ENCODE measurements around the gene MICAL3.

MICAL3 gene

GRCh38 chr22:17787241-17787640 is 237.1 kb downstream of the MICAL3 start:
- TF ChIP-seq SIN3A (IDR thresholded peaks at IDR 0.05; ENCODE audit: borderline replicate concordance, insufficient read depth, low read length): no peak

DNA sequence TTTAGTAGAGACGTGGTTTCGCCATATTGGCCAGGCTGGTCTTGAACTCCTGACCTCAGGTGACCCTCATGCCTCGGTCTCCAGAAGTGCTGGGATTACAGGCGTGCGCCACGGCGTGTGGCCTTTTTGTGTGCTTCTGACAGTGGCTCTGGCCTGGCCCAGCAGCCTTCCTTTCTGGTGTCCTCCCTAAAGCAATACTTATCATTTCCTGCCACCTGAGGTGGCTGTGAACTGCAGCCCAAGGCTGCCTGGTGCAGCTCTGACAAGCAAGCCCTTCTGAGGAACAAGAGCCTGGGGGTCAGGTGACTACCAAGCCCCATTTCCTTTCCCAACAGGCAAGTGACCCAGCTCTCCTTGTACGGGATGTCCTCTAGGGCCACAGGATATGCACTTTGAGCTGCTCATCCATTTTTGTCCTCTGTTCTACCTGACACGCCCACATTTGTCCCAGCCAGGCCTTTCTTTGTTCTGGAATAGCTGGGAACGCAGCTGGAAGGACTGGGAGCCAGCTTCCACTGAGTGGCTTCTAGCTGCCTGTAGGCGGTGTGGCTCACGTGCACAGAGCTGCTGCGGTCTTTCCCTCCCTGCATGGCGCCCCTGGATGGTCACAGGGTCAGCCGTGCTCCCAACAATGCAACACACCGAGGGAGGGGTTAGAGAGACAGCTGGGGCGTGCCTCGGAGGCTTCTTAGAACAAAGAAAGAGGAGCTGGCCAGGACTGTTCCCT is 237.8 kb downstream of the MICAL3 start:
- TF ChIP-seq FOXP2 (optimal IDR thresholded peaks at IDR 0.05; ENCODE audit: borderline replicate concordance, extremely low read depth, extremely low read length, insufficient read depth) (peak; percentile 53), POLR2AphosphoS5 (IDR thresholded peaks at IDR 0.05; ENCODE audit: low read depth, low read length) (no peak), TAF1 (IDR thresholded peaks at IDR 0.05; ENCODE audit: borderline replicate concordance, insufficient read depth, low read length) (no peak)

DNA sequence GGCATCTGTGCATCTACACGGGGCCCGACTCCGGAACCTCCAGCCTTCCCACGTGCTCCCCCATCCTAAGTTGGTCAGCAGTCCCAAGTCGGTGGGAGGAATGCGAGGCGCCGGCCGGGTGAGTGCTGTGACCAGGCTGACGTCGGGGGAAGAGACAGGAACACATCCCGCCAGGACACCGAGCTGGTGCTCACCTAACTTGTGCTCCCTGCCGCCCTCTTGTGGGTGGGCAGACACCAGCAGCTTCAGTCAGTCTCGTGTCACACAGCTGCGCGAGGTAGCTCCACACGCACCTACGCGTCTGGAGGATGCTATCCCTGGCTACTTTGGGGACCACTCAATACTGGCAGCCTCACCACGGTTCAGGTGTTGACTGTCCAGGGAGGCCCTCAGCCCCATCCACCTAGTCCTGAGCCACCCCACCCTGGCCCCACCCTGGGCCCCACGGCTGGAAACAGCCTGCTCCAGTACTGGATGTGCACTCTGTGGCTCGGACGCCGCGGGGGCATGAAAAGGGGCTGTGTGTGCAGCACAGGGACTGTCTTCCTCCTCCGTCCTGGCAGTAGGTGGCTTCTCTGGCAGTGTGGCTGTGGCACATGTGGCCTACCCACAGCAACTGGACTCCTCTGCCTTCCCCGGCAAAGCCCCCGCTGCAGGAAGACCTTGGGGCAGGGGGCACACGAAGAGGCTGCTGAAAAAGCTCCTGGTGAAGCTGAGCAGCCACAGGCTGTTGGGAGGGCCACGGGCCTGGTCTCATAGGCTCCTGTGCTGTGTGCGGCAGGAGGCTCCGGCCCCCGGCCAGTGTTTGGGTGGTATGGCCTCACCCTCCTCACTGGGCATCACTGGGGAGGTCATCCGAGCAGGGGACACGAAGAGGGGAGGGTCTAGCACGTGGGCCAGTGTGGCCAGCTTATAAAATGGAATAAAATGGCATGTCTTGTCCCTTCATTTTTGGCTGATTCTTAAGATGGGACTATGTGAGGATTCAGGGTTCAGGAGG is 238.9 kb downstream of the MICAL3 start:
- TF ChIP-seq POLR2AphosphoS5 (IDR thresholded peaks at IDR 0.05; ENCODE audit: low read depth, low read length): no peak
- no peak for TF ChIP-seq TAF1 (IDR thresholded peaks at IDR 0.05; ENCODE audit: borderline replicate concordance, insufficient read depth, low read length)
- no peak for TF ChIP-seq REST (IDR thresholded peaks at IDR 0.05; ENCODE audit: insufficient read depth in 1 of 2, low read depth in 2 of 2, low read length in 2 of 2)
- TF ChIP-seq FOXP2 (optimal IDR thresholded peaks at IDR 0.05; ENCODE audit: borderline replicate concordance, extremely low read depth, extremely low read length, insufficient read depth): no peak
- no peak for TF ChIP-seq SIN3A (IDR thresholded peaks at IDR 0.05; ENCODE audit: borderline replicate concordance, insufficient read depth, low read length)

- TF ChIP-seq FOXP2 (optimal IDR thresholded peaks at IDR 0.05; ENCODE audit: borderline replicate concordance, extremely low read depth, extremely low read length, insufficient read depth) (no peak), SIN3A (IDR thresholded peaks at IDR 0.05; ENCODE audit: borderline replicate concordance, insufficient read depth, low read length) (no peak), TAF1 (IDR thresholded peaks at IDR 0.05; ENCODE audit: borderline replicate concordance, insufficient read depth, low read length) (no peak), REST (IDR thresholded peaks at IDR 0.05; ENCODE audit: insufficient read depth in 1 of 2, low read depth in 2 of 2, low read length in 2 of 2) (no peak), POLR2AphosphoS5 (IDR thresholded peaks at IDR 0.05; ENCODE audit: low read depth, low read length) (no peak)
These were observed 239.6 kb downstream of the MICAL3 start for GRCh38 chr22:17784776-17785175.

DNA sequence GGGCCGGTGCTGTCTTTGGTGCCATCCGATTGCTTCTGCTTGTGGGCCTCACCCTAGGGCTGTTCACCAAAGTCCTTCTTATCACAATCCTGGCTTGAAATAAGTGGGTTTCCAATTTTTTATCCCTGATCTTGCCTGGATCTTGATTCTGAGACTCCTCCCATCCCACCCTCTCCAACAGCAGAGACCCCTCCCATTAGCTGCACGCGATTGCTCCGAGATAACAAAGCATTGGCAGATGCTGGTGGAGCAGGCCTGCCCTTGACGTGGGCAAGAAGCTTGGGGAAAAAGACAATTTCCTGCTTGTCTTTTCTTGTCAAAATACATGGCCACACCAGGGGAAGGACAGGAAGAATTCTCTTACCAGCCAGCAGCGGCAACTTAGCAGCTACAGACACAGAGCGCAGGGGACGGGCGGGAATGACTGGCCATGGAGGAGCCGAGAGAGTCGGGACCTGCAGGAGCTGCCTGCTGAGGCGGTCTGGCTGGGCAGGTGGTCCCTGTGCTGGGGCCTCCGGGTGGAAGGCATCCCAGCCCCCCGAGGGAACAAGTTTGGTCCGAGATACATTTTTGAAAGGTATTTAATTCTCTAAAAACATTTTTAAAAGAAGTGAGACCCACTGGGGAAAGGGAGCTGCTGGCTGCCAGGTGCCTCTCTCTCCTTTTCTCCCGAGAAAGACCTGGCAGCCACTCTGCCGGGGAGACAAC is 240.4 kb downstream of the MICAL3 start:
- TF ChIP-seq SIN3A (IDR thresholded peaks at IDR 0.05; ENCODE audit: borderline replicate concordance, insufficient read depth, low read length) (no peak), REST (IDR thresholded peaks at IDR 0.05; ENCODE audit: insufficient read depth in 1 of 2, low read depth in 2 of 2, low read length in 2 of 2) (no peak), TAF1 (IDR thresholded peaks at IDR 0.05; ENCODE audit: borderline replicate concordance, insufficient read depth, low read length) (no peak), FOXP2 (optimal IDR thresholded peaks at IDR 0.05; ENCODE audit: borderline replicate concordance, extremely low read depth, extremely low read length, insufficient read depth) (no peak), POLR2AphosphoS5 (IDR thresholded peaks at IDR 0.05; ENCODE audit: low read depth, low read length) (no peak)

All from PFSK-1 (cell line).